HEK293T (cell line): Measurements from ENCODE around the gene TMEM161A.

Source experiments
- BHLHE40 ChIP-seq: fragments of 450-650 bp; IDR thresholded peaks from 2 replicates; pipeline ENCODE4 v1.6.1; 2016; ENCODE audit warnings: mild to moderate bottlenecking, moderate library complexity, borderline replicate concordance
- ELF4 ChIP-seq: fragments of 450-650 bp; IDR thresholded peaks from 2 replicates; pipeline ENCODE4 v1.6.1; 2017; ENCODE audit warnings: antibody characterized with exemption
- FOXA1 ChIP-seq: fragments of 450-650 bp; IDR thresholded peaks from 2 replicates; pipeline ENCODE4 v1.6.1; 2016; ENCODE audit warnings: mild to moderate bottlenecking

DNA sequence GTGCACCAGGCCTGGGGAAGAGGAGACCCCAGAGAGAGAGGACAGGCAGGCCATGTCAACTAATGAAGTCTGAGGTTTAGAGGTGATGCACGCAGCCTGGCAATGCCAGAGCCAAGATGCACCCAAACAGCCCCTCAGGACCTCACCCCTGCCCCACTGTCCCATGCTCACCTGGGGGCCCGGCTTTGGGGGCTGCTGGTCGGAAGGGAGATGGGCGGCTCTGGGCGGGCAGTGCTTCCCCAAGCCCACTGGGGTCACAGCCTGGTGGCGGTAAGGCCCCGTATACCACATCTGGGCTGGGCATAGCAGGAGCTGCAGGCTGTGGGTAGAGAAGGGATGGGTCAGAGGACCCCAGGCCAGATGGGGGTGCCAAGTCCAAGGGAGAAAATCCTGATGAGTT, 8.6 kb upstream of the TMEM161A start:
- TF ChIP-seq ELF4 (no peak), BHLHE40 (no peak), FOXA1 (no peak)
